HG03135 (cell line): ENCODE measurements around the gene GALNT9.
"Not testable (repeated sequence)": the region's sequence is repeated elsewhere in the genome, so short reads cannot be mapped to it uniquely, and the experiment has no call there.

ENCODE experiments used
- ATAC-seq: cut with Tn5 transposase; IDR thresholded peaks from one replicate; pipeline ENCODE4 v1.9.1; 2021; ENCODE audit warnings: mild to moderate bottlenecking, moderate library complexity; ENCODE audit not compliant: unreplicated experiment

Gene GALNT9

DNA sequence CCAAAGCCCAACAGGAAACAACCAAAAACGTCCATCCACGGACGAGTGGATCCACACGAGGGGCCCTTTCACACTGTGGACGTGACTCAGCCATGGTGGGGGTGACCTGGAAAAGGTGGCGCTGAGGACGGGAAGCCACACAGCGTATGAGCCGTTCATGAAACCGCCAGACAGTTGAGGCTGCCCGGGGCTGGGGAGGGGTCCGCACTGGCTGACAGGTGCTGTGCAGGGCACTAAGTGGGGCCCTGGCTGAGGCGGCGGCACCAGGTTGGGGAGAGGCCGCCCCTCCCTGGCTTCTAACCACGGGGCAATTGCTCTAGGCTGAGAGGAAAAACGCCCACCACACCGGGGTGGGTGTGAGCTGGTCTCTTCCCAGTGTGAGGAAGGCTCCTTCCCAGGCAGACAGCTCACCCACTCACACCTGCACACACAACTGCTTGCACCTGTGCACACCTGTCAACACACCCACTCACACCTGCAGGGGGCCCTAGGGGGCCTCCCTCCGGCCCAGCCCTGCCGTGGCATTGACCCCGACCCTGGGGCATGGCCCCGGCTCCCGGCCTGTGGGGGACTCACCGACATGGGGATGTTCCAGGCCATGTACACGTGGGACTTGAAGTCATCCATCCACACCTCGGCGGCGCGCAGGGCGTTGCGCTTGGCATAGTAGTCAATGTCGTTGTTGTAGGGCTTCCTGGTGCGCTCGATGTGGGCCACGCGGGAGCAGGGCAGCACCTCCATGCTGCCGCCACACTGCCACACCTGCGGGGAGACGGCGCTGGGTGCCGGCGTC, 126.3 kb downstream of the GALNT9 start:
- no peak for ATAC-seq

DNA sequence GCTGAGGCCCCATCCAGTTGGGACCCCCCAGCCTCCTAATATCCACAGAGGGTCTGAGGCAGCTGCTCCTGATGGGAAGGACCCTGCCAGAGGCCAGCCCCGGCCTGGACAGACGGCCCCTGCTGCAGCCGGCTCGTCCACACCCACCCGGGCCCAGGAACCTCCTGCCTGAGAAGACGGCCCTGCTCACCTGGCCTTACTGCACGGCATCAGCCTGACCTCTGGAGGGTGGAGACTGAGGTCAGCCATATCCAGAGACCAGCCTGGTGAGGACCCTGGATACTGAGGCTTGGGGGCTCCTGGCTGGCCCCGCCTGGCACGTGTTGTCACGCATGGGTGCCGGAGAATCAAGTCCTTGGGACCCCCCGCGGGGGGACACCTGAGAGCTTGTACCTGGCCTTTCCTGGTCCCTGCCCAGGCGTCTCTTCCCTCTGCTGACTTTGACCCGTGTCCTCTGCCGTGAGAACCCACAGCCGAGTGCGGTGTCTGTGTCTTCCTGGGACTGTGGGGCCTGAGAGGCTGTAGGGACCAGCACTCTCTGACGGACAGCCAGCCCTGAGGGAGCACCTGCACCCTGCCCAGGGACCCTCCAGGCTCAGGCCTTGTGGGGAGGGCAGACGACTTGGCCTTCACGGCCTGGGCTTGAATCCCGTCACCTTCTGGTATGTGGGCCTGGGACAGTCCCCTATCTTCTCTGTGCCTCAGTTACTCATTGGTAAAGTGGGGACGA, 127.8 kb downstream of the GALNT9 start:
- ATAC-seq, result no peak

DNA sequence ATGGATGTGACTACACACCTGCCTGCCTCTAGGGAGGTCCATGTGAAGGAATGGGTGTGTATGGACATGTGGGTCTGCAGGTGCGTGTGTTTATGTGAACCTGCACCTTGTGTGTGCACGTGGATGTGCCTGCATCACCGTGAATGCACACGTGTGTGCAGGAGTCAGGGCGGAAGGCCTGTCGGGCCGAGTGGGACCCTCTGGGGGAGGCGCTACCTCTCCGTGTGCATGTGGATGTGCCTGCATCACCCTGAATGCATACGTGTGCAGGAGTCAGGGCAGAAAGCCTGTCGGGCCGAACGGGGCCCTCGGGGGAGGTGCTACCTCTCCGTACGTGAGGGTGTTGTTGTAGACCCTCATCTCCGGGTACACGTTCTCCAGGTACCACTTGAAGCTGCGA, 128.6 kb downstream of the GALNT9 start:
- no peak for ATAC-seq

DNA sequence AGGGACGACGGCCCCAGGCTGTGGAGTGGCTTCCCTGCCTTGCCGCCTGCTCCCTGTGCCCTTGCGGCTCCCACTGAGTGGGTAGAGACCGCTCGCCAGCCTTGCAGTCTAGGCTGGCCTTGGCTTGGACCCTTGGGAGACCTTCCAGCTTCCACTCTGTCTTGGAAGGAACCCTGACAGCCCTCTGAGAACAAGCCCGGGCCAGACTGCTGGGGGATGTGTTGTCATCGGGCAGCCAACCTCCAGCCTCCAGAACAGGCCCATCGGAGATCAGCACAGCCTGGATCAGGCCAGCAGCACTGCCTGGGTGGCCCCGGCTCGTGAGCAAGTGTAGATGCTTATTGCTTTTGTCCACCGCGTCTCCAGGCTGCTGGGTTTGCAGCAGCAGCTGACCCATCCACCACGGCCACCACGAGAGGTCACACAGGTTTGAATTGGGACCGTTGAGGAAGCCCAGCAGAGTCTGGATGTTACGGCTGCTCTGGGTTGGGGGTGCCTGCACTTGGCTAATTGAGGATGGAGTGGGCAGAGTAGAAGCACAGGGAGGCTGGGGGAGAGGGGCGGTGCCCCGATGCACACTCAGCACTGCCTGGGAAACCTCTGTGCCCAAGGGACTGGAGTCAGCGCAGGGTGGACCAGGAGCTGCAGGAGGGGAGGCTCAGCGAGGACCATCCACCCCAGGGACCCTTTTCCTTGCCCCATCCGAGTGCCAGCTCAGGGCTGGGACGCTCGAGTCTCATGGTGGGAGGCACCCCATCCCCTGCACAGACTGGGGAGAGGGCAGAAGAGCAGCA, 129.7 kb downstream of the GALNT9 start:
- no peak for ATAC-seq

DNA sequence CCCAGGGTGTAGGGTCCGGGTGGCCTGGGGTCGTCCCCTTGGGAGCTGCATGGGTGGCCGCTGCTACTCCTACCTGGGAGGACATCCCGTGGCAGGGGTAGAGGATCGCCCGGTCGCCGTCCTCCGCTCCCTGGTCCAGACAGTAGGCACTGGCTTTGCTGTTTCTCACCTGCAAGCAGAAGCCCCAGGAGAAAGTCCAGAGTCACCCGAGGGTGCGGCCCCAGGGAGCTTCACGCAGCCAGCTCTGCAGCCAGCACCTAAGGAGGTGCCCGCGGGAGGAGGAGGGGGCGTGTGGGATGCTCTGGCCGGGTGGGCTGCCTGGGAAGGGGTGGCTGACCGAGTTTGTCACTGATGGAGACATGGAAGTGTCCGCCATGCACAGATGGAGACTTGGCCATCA, 130.3 kb downstream of the GALNT9 start:
- no peak for ATAC-seq

DNA sequence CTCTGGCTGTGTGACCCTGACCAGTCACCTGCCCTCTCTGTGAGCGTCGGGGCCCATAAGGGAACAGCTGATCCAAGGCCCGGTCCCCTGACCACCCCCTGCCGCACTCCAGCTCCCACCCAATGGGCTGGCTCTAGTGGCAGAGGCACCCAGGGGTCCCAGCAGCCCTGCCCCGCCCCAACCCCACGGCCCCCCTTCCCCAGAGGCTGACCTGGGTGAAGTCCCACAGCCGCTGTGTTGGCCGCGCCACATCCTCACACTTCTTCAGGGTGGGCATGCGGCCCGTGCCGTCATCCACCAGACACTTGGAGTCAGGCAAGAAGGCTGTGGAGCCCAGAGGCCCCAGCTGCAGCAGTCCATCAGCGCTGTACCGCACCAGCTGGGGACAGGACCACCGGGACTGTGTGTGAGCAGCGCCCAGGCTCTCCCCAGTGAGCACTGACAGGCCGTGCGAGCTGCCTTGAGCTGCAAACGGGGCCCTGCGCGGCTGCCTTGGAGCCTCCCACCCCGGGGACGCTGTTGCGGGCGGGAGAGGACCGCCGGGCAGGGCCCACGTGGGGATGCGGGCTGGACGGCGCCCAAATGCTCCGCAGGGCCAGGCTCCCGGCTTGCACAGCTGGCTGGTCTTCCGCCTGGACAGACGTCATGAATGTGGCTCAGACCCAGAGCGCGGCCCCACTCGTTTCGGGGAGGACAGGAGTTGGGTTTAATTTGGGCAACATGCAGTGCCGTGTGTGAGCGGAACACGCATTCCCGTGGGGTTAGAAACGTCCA, 131.6 kb downstream of the GALNT9 start:
- ATAC-seq, result no peak

DNA sequence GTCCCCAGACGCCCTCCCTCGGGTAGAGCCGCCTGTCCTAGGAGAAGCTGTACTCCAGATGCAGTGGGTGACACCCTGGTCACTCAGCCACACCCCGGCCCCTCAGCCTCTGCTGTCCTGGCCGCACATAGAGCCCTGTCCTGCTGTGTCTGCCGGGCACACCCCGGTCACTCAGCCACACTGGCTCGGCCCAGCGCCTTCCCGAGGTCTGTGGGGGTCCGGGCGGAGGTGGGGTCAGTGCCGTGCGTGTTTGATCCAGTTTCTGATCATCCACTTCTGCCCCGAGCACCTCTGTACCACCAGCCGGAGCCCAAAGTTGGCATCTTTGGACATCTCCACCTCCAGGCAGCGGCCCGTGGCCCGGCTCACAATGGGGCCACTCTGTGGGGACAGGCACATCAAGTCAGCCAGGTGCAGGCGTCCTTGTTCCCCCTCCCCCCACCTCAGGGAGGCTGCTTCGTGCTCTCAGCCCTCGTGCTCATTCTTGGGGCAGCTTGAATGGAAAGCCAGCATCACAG, 132.5 kb downstream of the GALNT9 start:
- ATAC-seq, result no peak

DNA sequence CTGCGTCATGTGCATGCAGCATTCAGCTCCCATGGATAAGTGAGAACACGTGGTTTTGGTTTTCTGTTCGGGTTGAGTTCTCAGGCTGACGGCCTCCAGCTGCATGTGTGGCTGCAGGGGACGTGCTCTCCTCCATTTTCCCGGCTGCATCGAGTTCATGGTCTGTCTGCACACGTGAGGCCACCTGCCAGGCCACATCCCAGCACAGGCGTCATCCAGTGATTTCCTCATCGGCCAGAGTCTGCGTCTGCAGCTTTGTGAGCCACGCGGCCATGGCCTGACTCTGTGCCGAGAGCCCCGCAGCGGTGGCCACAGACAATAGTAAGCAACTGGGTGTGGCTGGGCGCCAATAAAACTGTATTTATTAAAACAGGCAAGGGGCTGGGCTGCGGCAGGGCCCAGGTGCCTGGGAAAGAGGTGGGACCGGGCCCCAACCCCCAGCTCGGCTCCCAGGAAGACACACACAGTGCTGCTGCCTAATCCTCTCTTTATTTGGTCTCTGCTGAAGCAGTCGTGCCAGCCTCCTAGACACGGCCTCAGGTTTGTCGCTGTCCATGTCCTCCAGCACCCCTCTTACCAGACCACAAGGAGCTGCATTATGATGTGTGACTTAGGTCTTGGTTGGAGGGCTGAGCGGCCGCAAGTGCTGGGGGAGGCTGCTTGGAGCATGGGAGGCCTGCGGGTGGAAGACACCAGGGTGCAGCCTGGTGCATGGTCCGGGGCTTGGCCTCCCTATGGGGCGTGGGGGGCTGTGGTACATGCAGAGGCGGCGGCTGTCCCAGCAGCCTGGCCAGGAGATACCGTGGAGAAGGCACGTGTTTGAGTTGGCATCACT, 133.1 kb downstream of the GALNT9 start:
- ATAC-seq, result no peak

DNA sequence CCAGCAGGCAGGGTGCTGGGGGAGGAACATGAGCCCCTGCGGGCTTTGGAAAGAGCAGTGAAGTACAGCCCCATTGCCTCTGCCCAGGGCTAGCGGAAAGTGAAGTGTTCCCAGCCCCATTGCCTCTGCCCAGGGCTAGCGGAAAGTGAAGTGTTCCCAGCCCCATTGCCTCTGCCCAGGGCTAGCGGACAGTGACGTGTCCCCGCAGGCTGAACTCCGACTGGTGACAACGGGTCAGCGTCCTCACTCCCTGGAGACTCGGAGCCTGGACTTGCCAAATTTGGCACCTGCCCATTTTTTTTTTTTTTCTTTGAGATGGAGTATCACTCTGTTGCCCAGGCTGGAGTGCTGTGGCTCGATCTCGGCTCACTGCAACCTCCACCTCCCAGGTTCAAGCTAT, 134.1 kb downstream of the GALNT9 start:
- ATAC-seq, result not testable (repeated sequence)

DNA sequence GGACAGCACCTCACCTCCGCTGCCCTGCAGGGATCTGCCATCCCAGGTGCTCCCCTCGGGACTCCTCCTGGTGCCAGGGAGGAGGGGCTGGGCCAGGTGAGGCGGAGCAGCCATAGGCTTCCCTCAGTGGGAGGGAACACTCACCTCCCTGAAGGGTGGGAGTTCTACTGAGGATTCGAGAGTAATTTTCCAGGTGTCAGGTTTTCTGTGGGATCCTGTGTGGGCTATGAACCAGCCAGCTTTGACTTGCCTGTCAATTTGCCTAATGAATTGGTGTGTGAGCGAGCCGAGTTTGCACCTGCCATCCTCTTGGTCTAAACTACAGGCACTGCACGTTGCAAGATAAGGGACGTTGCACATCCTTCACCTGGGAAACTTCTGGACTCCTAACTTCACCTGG, 134.8 kb downstream of the GALNT9 start:
- no peak for ATAC-seq

DNA sequence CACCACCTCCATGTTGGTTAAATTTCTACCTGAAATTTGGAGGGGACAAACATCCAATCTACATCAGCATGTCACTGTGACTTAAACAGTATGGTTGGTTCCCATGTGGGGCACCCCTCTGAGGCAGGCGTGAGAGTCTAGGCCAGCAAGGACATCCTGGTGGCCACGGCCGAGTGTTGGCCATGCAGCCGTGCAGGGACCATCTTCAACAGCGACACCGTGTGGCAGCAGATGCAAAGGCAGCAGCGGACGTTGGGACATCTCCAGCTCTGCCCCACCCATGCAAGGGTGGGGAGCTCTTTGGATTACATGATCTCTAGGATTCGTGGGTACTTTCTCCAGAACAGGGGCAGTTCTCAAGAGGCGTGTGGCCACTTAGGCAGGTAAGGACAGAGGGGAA, 135.3 kb downstream of the GALNT9 start:
- ATAC-seq, result no peak

DNA sequence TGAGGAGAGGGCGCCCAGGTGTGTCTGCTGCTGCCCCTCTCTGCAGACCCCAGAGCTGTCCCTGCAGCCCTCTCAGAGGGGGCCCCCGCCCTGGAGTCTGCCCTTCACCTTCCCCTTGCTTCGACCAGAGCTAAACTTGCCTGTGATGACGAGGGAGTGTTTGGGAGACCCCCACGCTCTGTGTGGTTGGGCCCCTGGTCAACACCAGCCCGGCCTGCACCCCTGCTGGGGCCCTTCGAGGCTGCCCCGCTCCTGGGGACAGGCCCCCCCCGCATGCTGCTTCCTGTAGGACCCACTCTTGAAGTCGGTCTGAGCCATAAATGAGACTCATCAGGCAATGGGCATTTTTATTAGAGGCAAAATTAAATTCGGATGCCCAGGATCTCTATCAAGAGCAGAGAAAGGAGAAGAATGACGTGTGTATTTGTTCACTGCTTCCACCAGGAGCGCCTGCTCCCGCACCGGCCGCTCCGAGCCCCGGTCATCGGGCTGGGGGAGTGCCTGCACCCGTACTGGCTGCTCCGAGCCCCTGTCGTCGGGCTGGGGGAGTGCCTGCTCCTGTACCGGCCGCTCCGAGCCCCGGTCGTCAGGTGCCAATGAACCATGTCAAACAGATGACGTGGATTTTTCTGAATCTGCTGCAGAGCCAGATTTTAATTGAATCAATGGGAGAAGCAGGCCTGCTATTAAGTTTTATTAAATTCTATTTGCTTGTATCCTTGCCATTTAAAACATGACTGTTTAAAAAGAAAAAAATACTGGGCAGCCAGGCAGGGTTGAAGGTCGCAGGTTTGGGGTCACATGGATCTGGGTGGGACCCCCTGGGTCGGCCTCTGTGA, 137.5 kb downstream of the GALNT9 start:
- ATAC-seq, result no peak

DNA sequence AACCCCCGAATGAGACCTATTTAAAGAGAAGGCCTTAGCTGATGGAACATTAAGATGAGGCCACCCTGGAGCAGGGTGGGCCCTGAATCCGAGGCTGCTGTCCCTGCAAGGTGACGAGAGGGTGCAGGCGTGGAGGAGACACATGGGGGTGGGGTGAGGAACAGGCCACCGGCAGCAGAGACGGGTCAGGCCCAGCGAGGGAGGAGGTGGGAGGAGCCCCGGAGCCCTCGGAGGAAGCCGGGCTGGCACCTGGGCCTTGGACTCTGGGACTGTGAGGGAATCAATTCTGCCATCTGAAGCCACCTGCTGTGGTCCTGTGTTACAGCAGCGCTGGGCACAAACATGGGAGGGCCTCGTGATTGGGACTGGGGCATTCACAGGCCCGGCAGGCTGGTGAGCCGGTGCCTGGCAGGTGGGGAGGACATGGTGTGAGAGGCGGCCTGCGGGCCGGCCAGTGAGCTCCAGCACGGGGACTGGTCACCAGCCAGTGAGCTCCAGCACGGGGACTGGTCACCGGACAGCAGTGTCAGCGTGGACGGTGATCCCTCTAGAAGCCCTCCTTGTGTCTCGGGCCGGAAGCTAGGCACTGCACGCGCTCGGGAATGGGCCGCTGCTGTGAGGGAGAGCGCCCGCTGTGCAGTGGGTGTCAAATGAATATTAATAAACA, 138.4 kb downstream of the GALNT9 start:
- no peak for ATAC-seq

DNA sequence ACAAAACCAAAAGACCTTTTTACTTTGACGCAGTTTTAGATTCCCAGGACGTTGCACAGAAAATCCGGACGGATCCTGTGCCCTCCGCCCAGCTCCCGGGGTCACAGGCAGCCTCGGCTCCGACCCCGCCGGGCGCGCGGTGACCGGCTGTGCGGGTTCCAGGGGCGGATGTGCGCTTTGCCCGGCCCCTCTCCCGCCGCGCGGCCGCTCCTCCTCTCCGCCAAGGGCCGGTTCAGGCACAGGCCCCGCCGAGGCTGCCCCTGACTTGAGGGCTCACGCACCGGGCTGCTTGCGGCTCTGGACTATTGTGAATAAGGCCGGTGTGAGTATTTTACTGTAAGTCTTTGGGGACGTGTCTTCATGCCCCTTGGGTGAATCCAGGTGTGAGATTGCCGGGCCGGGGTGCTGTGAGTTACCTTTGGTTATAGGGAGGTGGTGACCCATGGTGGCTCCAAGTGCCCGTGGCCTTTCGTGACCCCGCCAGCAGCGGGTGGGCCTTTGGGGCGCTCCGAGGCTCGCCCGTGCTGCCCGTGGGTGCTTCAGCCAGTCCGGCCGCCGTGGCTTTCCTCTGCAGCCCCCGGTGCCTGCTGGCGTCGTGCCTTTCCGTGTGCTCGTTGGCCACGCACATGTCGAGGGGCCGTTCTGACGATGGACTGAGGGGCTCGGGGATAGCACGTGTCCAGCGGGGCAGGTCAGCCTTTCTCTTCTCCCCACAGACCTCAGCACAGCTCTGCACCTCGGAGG, 139.2 kb downstream of the GALNT9 start:
- peak; percentile 27 for ATAC-seq

DNA sequence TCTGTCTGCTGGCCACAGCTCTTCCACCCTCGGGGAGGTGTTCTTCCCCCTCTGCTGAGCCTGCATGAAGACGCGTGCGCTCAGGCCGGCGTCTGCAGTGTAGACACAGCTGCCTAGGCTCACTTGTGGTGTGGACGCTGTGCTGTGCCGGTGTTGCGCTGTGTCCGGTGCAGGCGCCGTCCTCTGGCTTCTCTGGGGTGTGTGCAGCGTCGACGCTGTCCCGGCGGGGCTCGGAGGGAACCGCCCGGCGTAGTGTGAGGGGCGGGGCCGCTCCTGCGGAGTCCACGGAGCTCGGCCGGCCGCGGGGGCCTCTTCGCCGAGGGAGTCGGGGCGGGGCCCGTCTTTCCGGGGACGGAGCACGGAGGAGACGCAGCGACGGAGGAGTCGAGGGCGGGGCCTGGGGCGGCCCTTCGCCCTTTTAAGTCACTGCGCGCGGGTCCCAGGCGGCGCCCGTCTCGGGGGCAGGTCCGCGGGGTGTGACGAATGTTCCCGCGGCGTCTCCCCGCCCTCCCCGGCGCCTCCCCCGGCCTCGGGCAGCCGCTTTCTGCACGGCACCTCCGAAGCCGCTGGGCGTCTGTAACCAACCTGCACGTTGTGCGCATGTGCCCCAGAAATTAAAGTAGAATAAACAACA, 139.9 kb downstream of the GALNT9 start:
- ATAC-seq, result peak; percentile 89

DNA sequence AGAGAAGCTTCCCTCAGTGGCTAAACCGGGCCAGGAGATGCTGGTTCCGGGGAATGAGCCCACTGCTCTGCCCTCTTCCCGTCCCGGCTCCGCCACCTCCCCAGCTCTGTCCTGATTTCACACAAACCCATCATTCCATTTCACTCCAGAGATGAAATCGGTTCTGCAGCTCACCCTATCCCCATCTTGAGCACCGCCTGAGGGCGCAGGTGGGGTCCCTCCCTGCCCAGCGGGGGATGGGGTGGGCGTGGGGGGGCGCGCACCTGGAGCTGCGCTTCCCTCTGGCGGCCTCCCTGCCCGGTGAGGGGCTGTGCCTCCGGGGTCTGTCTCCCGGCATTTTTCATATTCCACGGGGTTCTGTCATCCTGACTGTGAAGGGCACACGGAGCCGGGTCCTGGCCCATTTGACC, 140.5 kb downstream of the GALNT9 start:
- ATAC-seq, result no peak

DNA sequence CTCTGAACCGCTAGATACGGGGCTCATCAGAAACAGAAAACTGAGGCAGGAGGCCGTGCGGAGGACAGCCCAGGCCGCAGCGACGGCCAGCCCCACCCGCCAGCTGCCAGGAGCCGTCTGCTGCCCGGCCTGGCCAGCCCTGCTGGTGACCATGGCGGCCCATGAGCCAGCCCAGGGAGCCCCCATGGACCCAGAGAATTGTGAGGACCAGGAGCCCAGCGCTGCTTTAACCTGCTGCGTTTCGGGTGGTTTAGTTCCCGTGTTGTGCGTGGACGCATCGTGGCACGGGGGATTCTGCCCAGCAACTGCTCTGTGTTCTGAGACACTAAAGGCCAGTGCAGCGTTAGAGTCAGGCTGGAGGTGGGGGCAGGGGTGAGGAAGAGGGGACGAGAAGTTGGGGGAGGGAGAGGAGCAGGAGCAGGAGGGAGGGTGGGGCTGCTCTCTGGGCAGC, 140.9 kb downstream of the GALNT9 start:
- no peak for ATAC-seq
